ENCODE results near the gene C11orf42. TPM values are rescaled to one million over a fixed set of nuclear protein-coding genes. Genes with fewer than 3 reads are reported as not detected.

Gene C11orf42
- total RNA-seq, 1 experiment from 2014 or later = not detected

DNA sequence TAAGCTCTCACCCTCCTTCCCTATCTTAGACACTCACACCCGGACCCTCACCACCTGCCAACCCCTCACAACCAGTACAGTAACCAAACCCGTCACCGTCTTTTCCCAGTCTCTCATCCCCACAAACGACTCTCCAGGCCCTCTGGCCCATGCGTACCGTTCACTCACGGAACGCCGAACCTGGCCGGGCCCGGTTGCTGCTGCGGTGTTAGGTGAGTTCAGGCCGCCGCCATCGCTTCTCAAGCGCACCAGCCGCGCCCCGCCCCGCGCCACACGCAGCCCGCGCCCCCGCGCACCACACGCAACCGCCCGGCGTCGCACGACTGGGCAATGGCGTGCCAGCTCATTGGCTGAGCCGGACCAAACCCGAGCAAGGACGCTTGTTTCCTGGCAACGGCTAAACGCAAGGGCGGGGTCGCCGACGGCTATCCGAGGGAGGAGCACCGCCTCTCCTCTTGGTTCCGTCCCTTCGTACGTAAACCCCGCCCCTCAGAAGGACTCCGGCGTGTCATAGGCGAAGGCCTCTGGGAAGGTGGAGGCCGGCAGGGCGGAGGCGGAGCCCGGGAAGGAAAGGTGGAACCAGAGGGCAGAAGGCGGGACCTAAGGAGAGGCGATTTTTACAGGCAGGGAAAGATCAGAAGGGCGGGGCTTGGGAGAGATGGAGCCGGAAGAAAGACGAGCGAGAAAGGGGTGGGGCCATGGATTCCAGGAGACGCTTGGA is 29.2 kb downstream of the C11orf42 start, which contains the start of gene FHIP1B:
Gene FHIP1B, minus strand, starts transcription at position 250 of the 721 bp plus-strand sequence. CDS start 10,120 bp downstream, outside the sequence.
- H3K4me1 Mint-ChIP-seq = peaks cover 11 to 14% of the 10 kb centered on the region in 2 experiments
- peak; percentile 100 for DNase-seq
- no peaks in the 10 kb centered on the region for H3K9me3 ChIP-seq (ENCODE audit: control insufficient read depth, low read depth, low read length)
- H3K56ac ChIP-seq (ENCODE audit: insufficient read length, low read depth, low read length) = no peak within 1 kb of the TSS
- no peak within 1 kb of the TSS for H4K91ac ChIP-seq (ENCODE audit: insufficient read length, low read depth, low read length)
- no peak within 1 kb of the TSS for H2BK5ac ChIP-seq (ENCODE audit: insufficient read length, low read length)
- H2BK15ac ChIP-seq (ENCODE audit: low read depth, low read length) = no peak within 1 kb of the TSS
- no peak within 1 kb of the TSS for H3K4ac ChIP-seq (ENCODE audit: low read depth, low read length)
- H3K27ac ChIP-seq (ENCODE audit: insufficient read length, low read depth, low read length) = no peak within 1 kb of the TSS
- H2BK120ac ChIP-seq (ENCODE audit: low read depth, low read length, poor library complexity, severe bottlenecking) = no peak within 1 kb of the TSS
- H3K4me1 ChIP-seq (ENCODE audit: insufficient read depth, low read length) = no peaks in the 10 kb centered on the region
- no CpG with 5 or more reads among the region's 62 CpGs for WGBS (ENCODE audit: extremely low coverage, insufficient read length, low lambda C conversion rate)
- H2BK20ac ChIP-seq (ENCODE audit: low read depth, low read length, poor library complexity, severe bottlenecking) = no peak within 1 kb of the TSS
- H3K36me3 Mint-ChIP-seq (ENCODE audit: insufficient read depth in 1 of 3, low read depth in 3 of 3) = no peaks in the 10 kb centered on the region
- H3K27me3 Mint-ChIP-seq (ENCODE audit: low read depth) = peaks cover 5% of the 10 kb centered on the region
- peak within 1 kb of the TSS; percentile 85 for H3K18ac ChIP-seq (ENCODE audit: insufficient read length, low read depth, low read length)
- peak within 1 kb of the TSS; percentile 97 for H3K4me2 ChIP-seq (ENCODE audit: insufficient read depth, insufficient read length, low read length)
- H4K8ac ChIP-seq (replicated peaks; ENCODE audit: insufficient read length, low read depth, low read length) = no peak within 1 kb of the TSS
- peak within 1 kb of the TSS; percentile 91 for H3K14ac ChIP-seq (ENCODE audit: insufficient read depth, low read length)
- no peak within 1 kb of the TSS for H4K5ac ChIP-seq (ENCODE audit: insufficient read length, low read depth, low read length)
- H3K9ac ChIP-seq (ENCODE audit: extremely low read depth, insufficient read length, low read length) = peak within 1 kb of the TSS; percentile 77
- H3K27ac Mint-ChIP-seq = peak within 1 kb of the TSS; percentile 94 to 99 (median 97)
- no peak within 1 kb of the TSS for H3T11ph ChIP-seq (ENCODE audit: low read length)
- peak within 1 kb of the TSS; percentile 99 for H3K4me3 Mint-ChIP-seq
- peaks cover 7% of the 10 kb centered on the region for H3K23me2 ChIP-seq (ENCODE audit: insufficient read length, low read depth, low read length, poor library complexity, severe bottlenecking)
- no peak within 1 kb of the TSS for H2BK12ac ChIP-seq (ENCODE audit: insufficient read length, low read depth, low read length)
- H2AFZ ChIP-seq (ENCODE audit: low read length) = peak within 1 kb of the TSS; percentile 7
- H3K23ac ChIP-seq (ENCODE audit: insufficient read length, low read depth, low read length) = no peak within 1 kb of the TSS
- H3K79me1 ChIP-seq (ENCODE audit: insufficient read depth, low read depth, low read length, poor library complexity, severe bottlenecking) = no peaks in the 10 kb centered on the region
- no peak for TF ChIP-seq CTCF (conservative IDR thresholded peaks at IDR 0.05)
- no peaks in the 10 kb centered on the region for H3K27me3 ChIP-seq (ENCODE audit: insufficient read depth, low read length)
- no peaks in the 10 kb centered on the region for H3K9me3 Mint-ChIP-seq
- H3K79me2 ChIP-seq (ENCODE audit: insufficient read depth, low read length) = peaks cover 12% of the 10 kb centered on the region; the same call in 1 of the 2 replicates
- no peak within 1 kb of the TSS for H2AK5ac ChIP-seq (ENCODE audit: insufficient read length, low read length)
- no peaks in the 10 kb centered on the region for H4K20me1 ChIP-seq (ENCODE audit: control insufficient read depth, insufficient read depth, insufficient read length)
